HepG2 (cell line): ENCODE results near the gene NUBP1. TPM values are rescaled to one million over a fixed set of nuclear protein-coding genes. Genes with fewer than 3 reads are reported as not detected.

Experiments
- ATF3 ChIP-seq: sonication (generic); formaldehyde crosslinking; IDR thresholded peaks from 2 replicates; pipeline ENCODE4 v1.4.0; 2020; ENCODE audit warnings: missing genetic modification reagents
- BRCA1 ChIP-seq: sonication (generic); formaldehyde crosslinking; IDR thresholded peaks from 2 replicates; pipeline ENCODE4 v1.4.0; 2020; ENCODE audit warnings: missing genetic modification reagents
- FOXJ3 ChIP-seq: sonication (generic); formaldehyde crosslinking; IDR thresholded peaks from 2 replicates; pipeline ENCODE4 v1.4.0; 2020; ENCODE audit warnings: missing genetic modification reagents, mild to moderate bottlenecking, borderline replicate concordance
- GABPB1 ChIP-seq: IDR thresholded peaks from 2 replicates; pipeline ENCODE4 v1.6.1; 2016; ENCODE audit warnings: mild to moderate bottlenecking, missing genetic modification reagents, moderate library complexity, missing compliant biosample characterization
- LCORL ChIP-seq, 2 experiments: fragments of 450-650 bp in 1 of 2; sonication (generic) in 1 of 2; formaldehyde crosslinking in 1 of 2; IDR thresholded peaks; 2 replicates each; pipeline versions ENCODE4 v1.5.0 to v1.6.1; 2017 to 2020; ENCODE audit warnings: antibody characterized with exemption in 1 of 2, missing genetic modification reagents in 1 of 2
- PBX2 ChIP-seq: IDR thresholded peaks from 2 replicates; pipeline ENCODE4 v1.6.1; 2016; ENCODE audit warnings: control low read depth
- PITX1 ChIP-seq: sonication (generic); formaldehyde crosslinking; IDR thresholded peaks from 2 replicates; pipeline ENCODE4 v1.5.1; 2020; ENCODE audit warnings: mild to moderate bottlenecking, missing genetic modification reagents
- PRDM10 ChIP-seq: sonication (generic); formaldehyde crosslinking; IDR thresholded peaks from 2 replicates; pipeline ENCODE4 v1.4.0; 2020; ENCODE audit warnings: low read depth, missing genetic modification reagents
- RERE ChIP-seq: IDR thresholded peaks from 2 replicates; pipeline ENCODE4 v1.6.1; 2016; ENCODE audit warnings: low read depth, missing genetic modification reagents, missing compliant biosample characterization
- SRF ChIP-seq: IDR thresholded peaks from 2 replicates; pipeline ENCODE4 v1.6.1; 2011; ENCODE audit warnings: mild to moderate bottlenecking, low read depth, low read length, moderate library complexity
- SRSF9 ChIP-seq: fragments of 200-400 bp; formaldehyde crosslinking; IDR thresholded peaks from 2 replicates; pipeline ENCODE4 v1.6.1; 2018; ENCODE audit warnings: borderline replicate concordance, mild to moderate bottlenecking, low read depth, low read length; ENCODE audit not compliant: insufficient read depth, poor library complexity, severe bottlenecking
- ZBTB37 ChIP-seq: sonication (generic); formaldehyde crosslinking; IDR thresholded peaks from 2 replicates; pipeline ENCODE4 v1.4.0; 2020; ENCODE audit warnings: mild to moderate bottlenecking, missing genetic modification reagents
- ZFP36 ChIP-seq: fragments of 150-350 bp; IDR thresholded peaks from 2 replicates; pipeline ENCODE4 v1.6.1; 2018; ENCODE audit warnings: borderline replicate concordance, low read length, low read depth; ENCODE audit not compliant: partially characterized antibody
- ZNF572 ChIP-seq: sonication (generic); formaldehyde crosslinking; IDR thresholded peaks from 2 replicates; pipeline ENCODE4 v1.5.1; 2020; ENCODE audit warnings: mild to moderate bottlenecking, missing genetic modification reagents
- ZNF703 ChIP-seq: sonication (generic); formaldehyde crosslinking; IDR thresholded peaks from 2 replicates; pipeline ENCODE4 v1.5.1; 2020; ENCODE audit warnings: missing genetic modification reagents, mild to moderate bottlenecking, moderate library complexity, borderline replicate concordance
- polyA plus RNA-seq, 8 experiments: library from polyadenylated mRNA; depleted of rRNA in 3 of 8; stranded (reverse) in 7 of 8; unstranded in 1 of 8; fragments of >200 nt; fragmentation: Illumina TruSeq in 4 of 8; extraction: Trizol in 4 of 8; gene quantifications; 2 replicates each; pipeline versions ENCODE4 v1.2.1 to v1.2.3, GENCODE V29; 2011 to 2016; ENCODE audit warnings: low read depth in 4 of 8, missing spikeins in 1 of 8, mixed read lengths in 1 of 8; ENCODE audit not compliant: insufficient read depth in 1 of 8
- total RNA-seq, 5 experiments: library from RNA; depleted of rRNA; stranded (reverse); fragments of >200 nt; fragmentation: Illumina TruSeq; extraction: Trizol; gene quantifications; 2 replicates each; pipeline ENCODE4 v1.2.3, GENCODE V29; 2016; ENCODE audit warnings: low read depth in 1 of 5

Gene NUBP1
- total and polyA plus RNA-seq, 2 of the 13 experiments (the other 11 are each of a cell fraction or from before 2014, with no cell fraction given): 53.5 to 70.4 TPM

GRCh38 chr16:10728003-10728887, 15.4 kb upstream of the NUBP1 start (continued):
- TF ChIP-seq PBX2: no peak
- TF ChIP-seq PITX1: peak; percentile 92
- no peak for TF ChIP-seq ZBTB37 (CRISPR knock-in tag)
- TF ChIP-seq ZNF703 (CRISPR knock-in tag): no peak
- TF ChIP-seq SRSF9: no peak
- TF ChIP-seq LCORL (IDR thresholded peaks at IDR 0.05): no peak
- peak; percentile 92 for TF ChIP-seq LCORL (CRISPR knock-in tag; IDR thresholded peaks at IDR 0.05)
- TF ChIP-seq PRDM10: no peak
- no peak for TF ChIP-seq RERE
- no peak for TF ChIP-seq ZFP36
- TF ChIP-seq ZNF572 (CRISPR knock-in tag): peak; percentile 79
- TF ChIP-seq ATF3: no peak
- TF ChIP-seq FOXJ3 (CRISPR knock-in tag): peak; percentile 24; the same call in 1 of the 2 replicates
- TF ChIP-seq BRCA1 (CRISPR knock-in tag): no peak
- TF ChIP-seq SRF: no peak
- peak; percentile 49; the same call in 1 of the 2 replicates for TF ChIP-seq GABPB1 (CRISPR knock-in tag)
